ENCODE results near the gene RARB.

GRCh38 chr3:25587526-25587925 is 159.5 kb downstream of the RARB start:
- TF ChIP-seq CTCF (IDR thresholded peaks at IDR 0.05) (no peak), POLR2A (IDR thresholded peaks at IDR 0.05) (no peak)
